Activated CD8-positive, alpha-beta memory T cell treated with anti-CD3 and anti-CD28 coated beads for 48 hours (primary cell): ENCODE results near the gene ZNF878.

Experiments
- DNase-seq, 3 experiments: peaks; one replicate each; pipeline ENCODE4 v3.0.0-alpha.2; 2020; ENCODE audit warnings: low read depth in 2 of 3, low spot score in 2 of 3

ZNF878 gene

GRCh38 chr19:12035220-12036172 is 17.3 kb downstream of the ZNF878 start, which contains the start of gene ZNF433:
Gene ZNF433, minus strand, starts transcription at chr19:12035679. Its CDS starts 140 bp downstream, at chr19:12035539.
- peak; percentile 27 to 53 (median 36) for DNase-seq

- DNase-seq, result no peak
Observed at GRCh38 chr19:12034620-12035019, 18.1 kb downstream of the ZNF878 start.

- no peak for DNase-seq
Observed at GRCh38 chr19:12034198-12034597, 18.6 kb downstream of the ZNF878 start.

GRCh38 chr19:12015753-12016116 is 37.0 kb downstream of the ZNF878 start:
- DNase-seq, result no peak

GRCh38 chr19:12015015-12015752 is 37.6 kb downstream of the ZNF878 start:
- no peak for DNase-seq

GRCh38 chr19:12000152-12000981 is 52.4 kb downstream of the ZNF878 start:
- DNase-seq, result no peak

GRCh38 chr19:11995174-11995573 is 57.6 kb downstream of the ZNF878 start:
- no peak for DNase-seq
